ENCODE data around the gene GSK3A. TPM values are rescaled to one million over a fixed set of nuclear protein-coding genes. Genes with fewer than 3 reads are reported as not detected.

Gene GSK3A
- total RNA-seq, 1 experiment from 2014 or later: 25.0 TPM

GRCh38 chr19:42283188-42284065 lies 41.0 kb upstream of the GSK3A start:
- Histone ChIP-seq H3K27me3 (ENCODE audit: low read length) (no peaks in the 10 kb centered on the region), H3K9me3 (ENCODE audit: low read length) (no peaks in the 10 kb centered on the region), H4K20me1 (ENCODE audit: low read length) (no peaks in the 10 kb centered on the region), H3K27ac (ENCODE audit: low read length) (no peak overlapping the region), H3K9me2 (replicated peaks; ENCODE audit: low read length) (no peaks in the 10 kb centered on the region), H3F3A (ENCODE audit: low read length, unreplicated experiment) (no peaks in the 10 kb centered on the region), H3K4me1 (ENCODE audit: insufficient read depth, low read length) (no peaks in the 10 kb centered on the region), H3K9ac (ENCODE audit: low read length) (no peak overlapping the region), H2AFZ (ENCODE audit: low read length) (no peak overlapping the region), H3K36me3 (ENCODE audit: low read depth, low read length) (no peaks in the 10 kb centered on the region), H3K79me2 (ENCODE audit: low read length) (no peaks in the 10 kb centered on the region), H3K4me3 (ENCODE audit: low read length) (no peak overlapping the region), H3K4me2 (ENCODE audit: low read length) (no peak overlapping the region)
- intact Hi-C loops (cut with micrococcal nuclease): no loop called here
- BruUV-seq (replicated peaks): no TSS peak
- POLR2A ChIA-PET (ENCODE audit: unreplicated experiment): no interaction called here
- CTCF ChIA-PET: no interaction called here
- no peak for DNase-seq
- no peak for ATAC-seq
- TF ChIP-seq EZH2 (IDR thresholded peaks at IDR 0.05; ENCODE audit: low read length, unreplicated experiment) (no peak), CTCF (conservative IDR thresholded peaks at IDR 0.05; ENCODE audit: low read depth, low read length) (no peak), EZH2phosphoT487 (IDR thresholded peaks at IDR 0.05; ENCODE audit: borderline replicate concordance, low read length) (no peak)

GRCh38 chr19:42282819-42283187 lies 40.4 kb upstream of the GSK3A start:
- no peak for ATAC-seq
- no TSS peak for BruUV-seq (replicated peaks)

More at GRCh38 chr19:42282819-42283187, 40.4 kb upstream of the GSK3A start:
- Histone ChIP-seq H3K9ac (ENCODE audit: low read length) (no peak overlapping the region), H3K4me3 (ENCODE audit: low read length) (no peak overlapping the region), H2AFZ (ENCODE audit: low read length) (no peak overlapping the region), H3K36me3 (ENCODE audit: low read depth, low read length) (no peaks in the 10 kb centered on the region), H3K4me2 (ENCODE audit: low read length) (no peak overlapping the region), H3K79me2 (ENCODE audit: low read length) (no peaks in the 10 kb centered on the region), H3K4me1 (ENCODE audit: insufficient read depth, low read length) (no peaks in the 10 kb centered on the region), H3K9me3 (ENCODE audit: low read length) (no peaks in the 10 kb centered on the region), H3K9me2 (replicated peaks; ENCODE audit: low read length) (no peaks in the 10 kb centered on the region), H3F3A (ENCODE audit: low read length, unreplicated experiment) (no peaks in the 10 kb centered on the region), H3K27me3 (ENCODE audit: low read length) (no peaks in the 10 kb centered on the region), H3K27ac (ENCODE audit: low read length) (no peak overlapping the region), H4K20me1 (ENCODE audit: low read length) (no peaks in the 10 kb centered on the region)
- ChIA-PET CTCF (no interaction called here), POLR2A (ENCODE audit: unreplicated experiment) (no interaction called here)
- no peak for TF ChIP-seq EZH2 (IDR thresholded peaks at IDR 0.05; ENCODE audit: low read length, unreplicated experiment)
- no peak for TF ChIP-seq EZH2phosphoT487 (IDR thresholded peaks at IDR 0.05; ENCODE audit: borderline replicate concordance, low read length)
- no peak for TF ChIP-seq CTCF (conservative IDR thresholded peaks at IDR 0.05; ENCODE audit: low read depth, low read length)
- DNase-seq: no peak
- intact Hi-C loops (cut with micrococcal nuclease): no loop called here
